GM21717 (cell line): ENCODE measurements around the gene DNAH12.
A peak's percentile ranks its signal among the peaks of the same experiment; 100 is the strongest.
"Not testable (repeated sequence)": the region's sequence is repeated elsewhere in the genome, so short reads cannot be mapped to it uniquely, and the experiment has no call there.

Source experiments
- ATAC-seq: cut with Tn5 transposase; IDR thresholded peaks from one replicate; pipeline ENCODE4 v1.9.1; 2021; ENCODE audit warnings: mild to moderate bottlenecking, moderate library complexity; ENCODE audit not compliant: unreplicated experiment

DNAH12 gene

GRCh38 chr3:57411715-57412114, 132.4 kb downstream of the DNAH12 start:
- no peak for ATAC-seq

- ATAC-seq, result no peak
Measured at GRCh38 chr3:57409471-57409870, 134.7 kb downstream of the DNAH12 start.

GRCh38 chr3:57402675-57403074, 141.5 kb downstream of the DNAH12 start:
- ATAC-seq, result no peak

GRCh38 chr3:57397175-57398026, 146.7 kb downstream of the DNAH12 start:
- peak; percentile 90 for ATAC-seq

GRCh38 chr3:57393977-57394376, 150.2 kb downstream of the DNAH12 start:
- no peak for ATAC-seq

GRCh38 chr3:57391767-57392166, 152.4 kb downstream of the DNAH12 start:
- ATAC-seq, result no peak

GRCh38 chr3:57389271-57389670, 154.9 kb downstream of the DNAH12 start:
- ATAC-seq, result no peak

- ATAC-seq, result no peak
Measured at GRCh38 chr3:57386307-57386706, 157.8 kb downstream of the DNAH12 start.

GRCh38 chr3:57385498-57385897, 158.6 kb downstream of the DNAH12 start:
- ATAC-seq, result no peak

- no peak for ATAC-seq
Measured at GRCh38 chr3:57383838-57384237, 160.3 kb downstream of the DNAH12 start.

GRCh38 chr3:57383406-57383805, 160.7 kb downstream of the DNAH12 start:
- no peak for ATAC-seq

GRCh38 chr3:57382933-57383332, 161.2 kb downstream of the DNAH12 start:
- ATAC-seq, result no peak

GRCh38 chr3:57370341-57370740, 173.8 kb downstream of the DNAH12 start:
- no peak for ATAC-seq

- not testable (repeated sequence) for ATAC-seq
Measured at GRCh38 chr3:57365089-57365488, 179.1 kb downstream of the DNAH12 start.

GRCh38 chr3:57356275-57356674, 187.9 kb downstream of the DNAH12 start:
- ATAC-seq, result not testable (repeated sequence)

- ATAC-seq, result no peak
Measured at GRCh38 chr3:57354768-57355167, 189.4 kb downstream of the DNAH12 start.

- no peak for ATAC-seq
Measured at GRCh38 chr3:57350271-57350670, 193.9 kb downstream of the DNAH12 start.

- ATAC-seq, result not testable (repeated sequence)
Measured at GRCh38 chr3:57339071-57339642, 205.0 kb downstream of the DNAH12 start.

- not testable (repeated sequence) for ATAC-seq
Measured at GRCh38 chr3:57338272-57339070, 205.7 kb downstream of the DNAH12 start.

- no peak for ATAC-seq
Measured at GRCh38 chr3:57335283-57335938, 208.7 kb downstream of the DNAH12 start.

GRCh38 chr3:57331078-57331610, 213.0 kb downstream of the DNAH12 start:
- ATAC-seq, result no peak
